HepG2 (cell line): ENCODE results near the gene PIP5KL1. TPM values are rescaled to one million over a fixed set of nuclear protein-coding genes. Genes with fewer than 3 reads are reported as not detected.
A peak's percentile ranks its signal among the peaks of the same experiment; 100 is the strongest.

Experiments
- ATAC-seq: fragments of 200-7000 bp; cut with Tn5 transposase; 3 replicates; pipeline ENCODE4 v1.9.1; 2020; ENCODE audit warnings: mild to moderate bottlenecking, moderate library complexity
- BruUV-seq: library from RNA; stranded (reverse); fragments of 400-500 nt; replicated peaks from 2 replicates; lab custom pipeline; 2021; lab: Mats Ljungman, UMichigan
- CTCF ChIA-PET: fragments of 300-600 bp; formaldehyde crosslinking; extraction: SDS; loops from one replicate; lab custom pipeline; 2021; ENCODE audit warnings: low total read pairs, inconsistent platforms, low intra/inter-chr PET ratio; lab: Yijun Ruan, JAX
- POLR2A ChIA-PET: fragments of 350-600 bp; sonication (Branson Sonifier 250); formaldehyde crosslinking; loops from one replicate; lab custom pipeline; 2020; ENCODE audit warnings: antibody characterized with exemption, inconsistent platforms; lab: Yijun Ruan, JAX
- DNase-seq: peaks from one replicate; pipeline ENCODE4 v3.0.0-alpha.2; 2015; ENCODE audit warnings: low spot score
- FAIRE-seq: peaks from 3 replicates; lab custom pipeline; 2011; peaks lifted over from hg19 to GRCh38; lab: Jason Lieb, UNC
- H2AFZ ChIP-seq: one replicate; pipeline ENCODE4 v1.6.1; 2011; ENCODE audit warnings: low read length, inconsistent platforms
- H3K27ac ChIP-seq: fragments of 300-600 bp; 3 replicates; pipeline ENCODE4 v1.8.0; 2011; ENCODE audit warnings: mixed run types, mild to moderate bottlenecking, mixed read lengths, low read length, inconsistent platforms; ENCODE audit not compliant: insufficient read depth; ENCODE audit errors: extremely low read length
- H3K27me3 ChIP-seq, 2 experiments: fragments of 200-600 bp in 1 of 2; 2 replicates in 1 of 2; 3 replicates in 1 of 2; pipeline versions ENCODE4 v1.6.0 to v1.8.0; 2011; ENCODE audit warnings: low read length in 2 of 2, mild to moderate bottlenecking in 2 of 2, moderate library complexity in 2 of 2, inconsistent platforms in 1 of 2; ENCODE audit not compliant: insufficient read depth in 2 of 2, control insufficient read depth in 1 of 2
- H3K36me3 ChIP-seq, 2 experiments: fragments of 200-600 bp in 1 of 2; replicated peaks in 1 of 2; 2 replicates in 1 of 2; 3 replicates in 1 of 2; pipeline versions ENCODE4 v1.5.1 to v1.8.0; 2011; ENCODE audit warnings: low read length in 2 of 2, inconsistent platforms in 1 of 2; ENCODE audit not compliant: insufficient read depth in 2 of 2, control insufficient read depth in 1 of 2
- H3K4me1 ChIP-seq: 2 replicates; pipeline ENCODE4 v1.5.1; 2012; ENCODE audit warnings: low read length, inconsistent platforms; ENCODE audit not compliant: insufficient read depth
- H3K4me2 ChIP-seq: 2 replicates; pipeline ENCODE4 v1.6.0; 2011; ENCODE audit warnings: low read depth, low read length, inconsistent platforms
- H3K4me3 ChIP-seq, 3 experiments: fragments of 200-600 bp in 1 of 3; sonication (generic), shearing (Covaris generic) in 1 of 3; replicated peaks in 1 of 3; 2 replicates each; pipeline ENCODE4 v1.5.1; 2011 to 2016; ENCODE audit warnings: low read length in 3 of 3, inconsistent platforms in 2 of 3, low read depth in 2 of 3, mild to moderate bottlenecking in 2 of 3, control low read depth in 1 of 3, mixed read lengths in 1 of 3; ENCODE audit not compliant: insufficient read depth in 1 of 3
- H3K79me2 ChIP-seq: one replicate; pipeline ENCODE4 v1.6.1; 2011; ENCODE audit warnings: low read length, inconsistent platforms; ENCODE audit not compliant: insufficient read depth
- H3K9ac ChIP-seq: 2 replicates; pipeline ENCODE4 v1.6.0; 2011; ENCODE audit warnings: mild to moderate bottlenecking, low read depth, low read length, inconsistent platforms; ENCODE audit not compliant: insufficient read depth
- H3K9me3 ChIP-seq: 2 replicates; pipeline ENCODE4 v1.5.1; 2012; ENCODE audit warnings: mild to moderate bottlenecking, low read length
- H4K20me1 ChIP-seq: 2 replicates; pipeline ENCODE4 v1.6.0; 2011; ENCODE audit warnings: inconsistent platforms, mild to moderate bottlenecking, low read length, moderate library complexity; ENCODE audit not compliant: insufficient read depth
- ARHGAP35 ChIP-seq: sonication (generic); formaldehyde crosslinking; IDR thresholded peaks from 2 replicates; pipeline ENCODE4 v1.9.0; 2022; ENCODE audit warnings: mild to moderate bottlenecking, inconsistent platforms, moderate library complexity, missing genetic modification reagents, borderline replicate concordance
- BCL6 ChIP-seq: IDR thresholded peaks from 2 replicates; pipeline ENCODE4 v1.6.1; 2016; ENCODE audit warnings: missing genetic modification reagents, missing compliant biosample characterization
- FOXA1 ChIP-seq, 2 experiments: fragments of 450-650 bp in 1 of 2; sonication (generic) in 1 of 2; formaldehyde crosslinking in 1 of 2; IDR thresholded peaks; 2 replicates each; pipeline versions ENCODE4 v1.4.0 to v1.6.1; 2016 to 2020; ENCODE audit warnings: missing genetic modification reagents in 1 of 2
- JUNB ChIP-seq: sonication (generic); formaldehyde crosslinking; IDR thresholded peaks from 2 replicates; pipeline ENCODE4 v1.8.0; 2022; ENCODE audit warnings: missing genetic modification reagents, mild to moderate bottlenecking, borderline replicate concordance
- KLF15 ChIP-seq: sonication (generic); formaldehyde crosslinking; IDR thresholded peaks from 2 replicates; pipeline ENCODE4 v1.8.1; 2023; ENCODE audit warnings: borderline replicate concordance, mild to moderate bottlenecking, inconsistent platforms, missing genetic modification reagents, mixed read lengths
- KLF16 ChIP-seq, 2 experiments: sonication (generic) in 1 of 2; formaldehyde crosslinking in 1 of 2; IDR thresholded peaks; 2 replicates each; pipeline versions ENCODE4 v1.6.1 to v1.8.0; 2016 to 2023; ENCODE audit warnings: missing genetic modification reagents in 2 of 2, missing compliant biosample characterization in 1 of 2
- MLLT10 ChIP-seq: sonication (generic); formaldehyde crosslinking; IDR thresholded peaks from 2 replicates; pipeline ENCODE4 v1.4.0; 2020; ENCODE audit warnings: missing genetic modification reagents
- MTF1 ChIP-seq: sonication (generic); formaldehyde crosslinking; IDR thresholded peaks from 2 replicates; pipeline ENCODE4 v1.5.0; 2020; ENCODE audit warnings: missing genetic modification reagents
- SKI ChIP-seq: fragments of 450-650 bp; IDR thresholded peaks from one replicate; pipeline ENCODE4 v1.6.1; 2018; ENCODE audit warnings: mild to moderate bottlenecking; ENCODE audit not compliant: partially characterized antibody
- ZNF343 ChIP-seq: sonication (generic); formaldehyde crosslinking; IDR thresholded peaks from 2 replicates; pipeline ENCODE4 v1.4.0; 2020; ENCODE audit warnings: mild to moderate bottlenecking, missing genetic modification reagents
- ZNF513 ChIP-seq: sonication (generic); formaldehyde crosslinking; conservative IDR thresholded peaks from 2 replicates; pipeline ENCODE4 v1.5.0; 2020; ENCODE audit warnings: missing genetic modification reagents
- ZNF563 ChIP-seq: sonication (generic); formaldehyde crosslinking; IDR thresholded peaks from 2 replicates; pipeline ENCODE4 v1.8.0; 2022; ENCODE audit warnings: mild to moderate bottlenecking, moderate library complexity, missing genetic modification reagents
- ZNF576 ChIP-seq: sonication (generic); formaldehyde crosslinking; IDR thresholded peaks from 2 replicates; pipeline ENCODE4 v1.4.0; 2020; ENCODE audit warnings: mild to moderate bottlenecking, missing genetic modification reagents
- ZNF816 ChIP-seq: sonication (generic); formaldehyde crosslinking; IDR thresholded peaks from 2 replicates; pipeline ENCODE4 v1.8.0; 2022; ENCODE audit warnings: missing genetic modification reagents, mild to moderate bottlenecking, borderline replicate concordance
- ZNF839 ChIP-seq: sonication (generic); formaldehyde crosslinking; IDR thresholded peaks from 2 replicates; pipeline ENCODE4 v1.4.0; 2020; ENCODE audit warnings: missing genetic modification reagents, mild to moderate bottlenecking, borderline replicate concordance
- WGBS: methylation state at CpG from one replicate; pipeline ENCODE4 v1.1.6; 2017; ENCODE audit warnings: low lambda C conversion rate; 5-methylcytosine and 5-hydroxymethylcytosine counted together
- in situ Hi-C: cut with HindIII; loops from 2 replicates; pipeline ENCODE4 v1.10.0; 2017; ENCODE audit warnings: low pct_unique_long_range_greater_than_20kb; ENCODE audit not compliant: extremely low pct_ligation_motif_present
- intact Hi-C: fragments of 100-400 bp; cut with micrococcal nuclease; formaldehyde crosslinking; loops from one replicate; pipeline ENCODE4 v1.10.0; 2022; ENCODE audit not compliant: unreplicated experiment
- polyA plus RNA-seq, 8 experiments: library from polyadenylated mRNA; depleted of rRNA in 3 of 8; stranded (reverse) in 7 of 8; unstranded in 1 of 8; fragments of >200 nt; fragmentation: Illumina TruSeq in 4 of 8; extraction: Trizol in 4 of 8; gene quantifications; 2 replicates each; pipeline versions ENCODE4 v1.2.1 to v1.2.3, GENCODE V29; 2011 to 2016; ENCODE audit warnings: low read depth in 4 of 8, missing spikeins in 1 of 8, mixed read lengths in 1 of 8; ENCODE audit not compliant: insufficient read depth in 1 of 8
- total RNA-seq, 5 experiments: library from RNA; depleted of rRNA; stranded (reverse); fragments of >200 nt; fragmentation: Illumina TruSeq; extraction: Trizol; gene quantifications; 2 replicates each; pipeline ENCODE4 v1.2.3, GENCODE V29; 2016; ENCODE audit warnings: low read depth in 1 of 5

Gene PIP5KL1
- total and polyA plus RNA-seq, 2 of the 13 experiments (the other 11 are each of a cell fraction or from before 2014, with no cell fraction given), result 0.20 to 0.49 TPM

- ChIA-PET POLR2A (interaction anchor here (2.2 to 7.9 kb wide), 2 partner anchors 9 to 16 kb away, joined by 9 to 78 read pairs; no protein-coding TSS in a partner anchor), CTCF (no interaction called here)
- peaks cover 2% of the 10 kb centered on the region for H3K79me2 ChIP-seq
- no peak overlapping the region for H3K4me3 ChIP-seq
- TF ChIP-seq ZNF563, result no peak
- no peak for TF ChIP-seq SKI
- no peak for TF ChIP-seq ZNF576 (CRISPR knock-in tag)
- TF ChIP-seq MTF1 (CRISPR knock-in tag), result no peak
- TF ChIP-seq ZNF816 (CRISPR knock-in tag), result no peak
- no peak for TF ChIP-seq KLF15 (CRISPR knock-in tag)
- TF ChIP-seq FOXA1 (IDR thresholded peaks at IDR 0.05), result no peak
- TF ChIP-seq FOXA1 (CRISPR knock-in tag; IDR thresholded peaks at IDR 0.05), result no peak
- no peak for TF ChIP-seq KLF16 (CRISPR knock-in tag; IDR thresholded peaks at IDR 0.05)
- DNase-seq (no peak), ATAC-seq (no peak), FAIRE-seq (no peak)
- no peaks in the 10 kb centered on the region for H3K9me3 ChIP-seq
- H3K4me1 ChIP-seq, result peaks cover 56% of the 10 kb centered on the region
- no peaks in the 10 kb centered on the region for H4K20me1 ChIP-seq
- no peak overlapping the region for H2AFZ ChIP-seq
- BruUV-seq, result no TSS peak
- H3K27ac ChIP-seq, result no peak overlapping the region
- 98% methylated on average over 8 of the region's 11 CpGs for WGBS
- H3K36me3 ChIP-seq, result peaks cover 7 to 15% of the 10 kb centered on the region in 2 experiments; a peak in 4 of 5 replicates
- H3K4me2 ChIP-seq, result no peak overlapping the region
- intact Hi-C loops, result no loop called here
- H3K9ac ChIP-seq, result no peak overlapping the region
- H3K27me3 ChIP-seq, result no peaks in the 10 kb centered on the region
- in situ Hi-C loops, result no loop called here
Measured at GRCh38 chr9:127913682-127914081, 16.9 kb downstream of the PIP5KL1 start.

GRCh38 chr9:127912882-127913281, 17.7 kb downstream of the PIP5KL1 start:
- Histone ChIP-seq H3K79me2 (peaks cover 2% of the 10 kb centered on the region), H2AFZ (no peak overlapping the region), H3K9ac (no peak overlapping the region), H3K27ac (no peak overlapping the region), H3K4me3 (no peak overlapping the region), H3K36me3 (peaks cover 7 to 15% of the 10 kb centered on the region in 2 experiments; a peak in 4 of 5 replicates), H3K4me1 (peaks cover 48% of the 10 kb centered on the region), H4K20me1 (no peaks in the 10 kb centered on the region), H3K27me3 (no peaks in the 10 kb centered on the region), H3K4me2 (no peak overlapping the region), H3K9me3 (no peaks in the 10 kb centered on the region)
- BruUV-seq, result no TSS peak
- 62% methylated on average over 5 of the region's 5 CpGs for WGBS
- CTCF ChIA-PET, result no interaction called here
- FAIRE-seq (peak; percentile 36), DNase-seq (no peak), ATAC-seq (no peak)
- in situ Hi-C loops, result no loop called here
- POLR2A ChIA-PET, result interaction anchor here (2.2 to 7.9 kb wide), 2 partner anchors 8 to 15 kb away, joined by 9 to 78 read pairs; no protein-coding TSS in a partner anchor
- intact Hi-C loops, result no loop called here
- TF ChIP-seq BCL6 (no peak), MLLT10 (no peak), JUNB (CRISPR knock-in tag) (no peak), ZNF343 (CRISPR knock-in tag) (no peak), ZNF513 (no peak), ZNF839 (CRISPR knock-in tag) (no peak), ARHGAP35 (CRISPR knock-in tag) (no peak)
